ENCODE measurements around the gene NAXD.
"Not testable (repeated sequence)": the region's sequence is repeated elsewhere in the genome, so short reads cannot be mapped to it uniquely, and the experiment has no call there.

Gene NAXD

DNA sequence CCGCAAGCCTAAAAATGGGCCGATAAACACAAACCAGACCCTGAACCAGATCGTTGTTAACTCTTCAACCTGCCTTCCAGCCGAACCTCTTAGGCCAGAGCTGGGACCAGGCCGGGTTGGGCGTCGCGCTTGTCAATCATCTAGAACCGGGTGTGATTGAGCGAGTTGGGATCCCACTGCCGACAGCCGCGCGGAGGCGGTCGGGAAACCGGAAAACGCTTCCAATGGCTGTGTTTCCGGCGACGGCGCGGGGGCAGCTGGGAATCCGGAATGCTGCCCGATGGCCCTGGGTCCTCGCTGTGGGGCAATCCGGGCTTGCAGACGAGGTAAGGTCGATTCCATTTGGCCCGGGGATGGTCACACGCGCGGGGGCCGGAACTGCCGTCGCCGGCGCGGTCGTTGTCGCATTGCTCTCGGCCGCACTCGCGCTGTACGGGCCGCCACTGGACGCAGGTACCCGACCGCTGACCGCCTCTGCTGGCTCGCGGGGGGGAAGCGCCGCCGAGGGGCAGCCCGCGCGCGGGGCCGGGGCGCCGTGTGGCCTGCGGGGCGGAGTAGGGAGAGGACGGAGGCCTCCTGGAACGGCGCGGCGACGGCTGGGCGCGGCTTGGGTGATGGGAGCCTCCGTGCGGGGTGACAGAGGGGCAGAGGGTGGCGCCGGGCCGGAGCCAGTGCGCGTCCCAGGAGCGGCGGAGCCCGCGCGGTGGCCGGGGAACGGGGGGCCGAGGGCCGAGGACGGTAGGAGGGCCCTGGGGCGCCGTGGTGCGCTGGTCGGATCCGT, at the start of gene NAXD:
TSS of gene NAXD (plus strand) at position 224 of the 781 bp plus-strand sequence. CDS start at position 281, 57 bp downstream.
- DNase-seq (ENCODE audit: low spot score), result peak; percentile 97
- TF ChIP-seq, protein P1, sequence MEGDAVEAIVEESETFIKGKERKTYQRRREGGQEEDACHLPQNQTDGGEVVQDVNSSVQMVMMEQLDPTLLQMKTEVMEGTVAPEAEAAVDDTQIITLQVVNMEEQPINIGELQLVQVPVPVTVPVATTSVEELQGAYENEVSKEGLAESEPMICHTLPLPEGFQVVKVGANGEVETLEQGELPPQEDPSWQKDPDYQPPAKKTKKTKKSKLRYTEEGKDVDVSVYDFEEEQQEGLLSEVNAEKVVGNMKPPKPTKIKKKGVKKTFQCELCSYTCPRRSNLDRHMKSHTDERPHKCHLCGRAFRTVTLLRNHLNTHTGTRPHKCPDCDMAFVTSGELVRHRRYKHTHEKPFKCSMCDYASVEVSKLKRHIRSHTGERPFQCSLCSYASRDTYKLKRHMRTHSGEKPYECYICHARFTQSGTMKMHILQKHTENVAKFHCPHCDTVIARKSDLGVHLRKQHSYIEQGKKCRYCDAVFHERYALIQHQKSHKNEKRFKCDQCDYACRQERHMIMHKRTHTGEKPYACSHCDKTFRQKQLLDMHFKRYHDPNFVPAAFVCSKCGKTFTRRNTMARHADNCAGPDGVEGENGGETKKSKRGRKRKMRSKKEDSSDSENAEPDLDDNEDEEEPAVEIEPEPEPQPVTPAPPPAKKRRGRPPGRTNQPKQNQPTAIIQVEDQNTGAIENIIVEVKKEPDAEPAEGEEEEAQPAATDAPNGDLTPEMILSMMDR (IDR thresholded peaks at IDR 0.05), result no peak
- H3K27ac ChIP-seq, result peak within 1 kb of the TSS; percentile 98 to 99
- peak within 1 kb of the TSS; percentile 96 for H3K4me3 ChIP-seq

DNA sequence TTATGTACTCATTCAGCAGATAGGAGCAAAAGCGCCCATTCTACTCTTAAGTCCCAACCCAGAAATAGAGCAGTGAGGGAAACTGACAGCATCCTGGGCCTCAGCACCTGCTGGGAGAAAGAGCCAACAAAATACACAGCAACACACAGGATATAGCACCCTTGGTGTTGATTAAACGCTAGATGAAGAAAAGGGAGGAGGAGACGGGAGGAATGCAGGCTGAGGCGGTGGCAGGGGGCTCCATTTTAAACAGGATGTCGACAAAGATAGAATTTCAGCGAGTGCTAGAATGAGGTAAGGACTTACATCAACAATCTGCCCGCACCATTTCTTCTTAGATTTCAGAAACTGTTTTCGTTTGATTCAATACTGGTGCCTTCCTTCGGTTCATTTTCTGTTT, 49.2 kb upstream of the NAXD start:
- DNase-seq (ENCODE audit: low spot score), result no peak
- no peak overlapping the region for H3K4me3 ChIP-seq
- TF ChIP-seq, protein P1 (IDR thresholded peaks at IDR 0.05), result no peak
- no peak overlapping the region for H3K27ac ChIP-seq

DNA sequence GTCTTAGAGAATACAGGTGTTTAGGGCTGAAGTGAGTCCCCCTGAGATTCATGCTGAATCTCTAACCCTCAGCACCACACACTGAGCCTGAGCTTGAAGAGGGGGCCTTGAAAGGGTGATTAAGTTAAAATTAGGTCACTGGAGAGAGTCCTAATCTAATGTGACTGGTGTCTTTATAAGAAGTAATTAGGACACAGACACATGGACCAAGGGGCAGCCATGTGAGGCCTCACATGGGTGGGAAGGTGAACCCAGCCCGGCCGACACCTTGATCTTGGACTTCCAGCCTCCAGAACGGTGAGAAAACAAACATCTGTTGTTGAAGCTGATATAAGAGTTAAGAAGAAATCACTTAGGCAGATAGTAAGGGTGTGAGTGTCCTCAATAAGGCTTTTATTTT, 46.7 kb upstream of the NAXD start:
- DNase-seq (ENCODE audit: low spot score), result no peak
- TF ChIP-seq, protein P1 (IDR thresholded peaks at IDR 0.05), result no peak
- Histone ChIP-seq H3K4me3 (no peak overlapping the region), H3K27ac (no peak overlapping the region)

DNA sequence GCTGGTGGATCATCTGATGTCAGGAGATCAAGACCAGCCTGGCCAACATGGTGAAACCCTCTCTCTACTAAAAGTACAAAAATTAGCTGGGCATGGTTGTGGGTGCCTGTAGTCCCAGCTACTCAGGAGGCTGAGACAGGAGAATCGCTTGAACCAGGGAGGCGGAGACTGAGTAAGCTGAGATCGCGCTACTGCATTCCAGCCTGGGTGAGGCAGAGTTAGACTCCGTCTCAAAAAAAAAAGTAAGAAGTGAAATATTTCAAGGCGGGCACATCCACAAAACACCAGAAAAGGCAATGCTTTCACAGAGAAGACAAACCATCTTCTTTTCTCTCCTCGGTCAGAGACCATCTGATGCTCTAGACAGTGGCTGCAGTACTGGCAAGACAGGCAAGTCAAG, 45.4 kb upstream of the NAXD start:
- H3K27ac ChIP-seq; H3K4me3 ChIP-seq; DNase-seq (ENCODE audit: low spot score): not testable (repeated sequence)

DNA sequence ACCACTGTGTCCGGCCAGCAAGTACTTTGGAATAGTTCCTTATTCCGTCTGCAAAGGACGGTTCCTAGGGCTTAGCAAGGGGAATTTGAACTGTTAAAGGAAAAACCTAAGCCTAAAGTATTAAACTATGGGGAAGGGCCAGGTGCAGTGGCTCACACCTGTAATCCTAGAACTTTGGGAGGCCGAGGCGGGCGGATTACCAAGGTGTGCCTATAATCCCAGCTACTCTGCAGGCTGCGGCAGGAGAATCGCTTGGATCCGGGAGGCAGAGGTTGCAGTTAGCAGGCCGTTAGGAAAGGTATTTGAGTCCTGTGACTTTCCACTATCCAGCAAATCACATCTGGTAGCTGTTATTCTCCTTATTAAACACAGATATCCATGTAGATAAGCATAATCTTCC, 44.5 kb upstream of the NAXD start:
- H3K27ac ChIP-seq, result no peak overlapping the region
- TF ChIP-seq, protein P1 (IDR thresholded peaks at IDR 0.05), result no peak
- DNase-seq (ENCODE audit: low spot score), result no peak
- H3K4me3 ChIP-seq, result no peak overlapping the region

DNA sequence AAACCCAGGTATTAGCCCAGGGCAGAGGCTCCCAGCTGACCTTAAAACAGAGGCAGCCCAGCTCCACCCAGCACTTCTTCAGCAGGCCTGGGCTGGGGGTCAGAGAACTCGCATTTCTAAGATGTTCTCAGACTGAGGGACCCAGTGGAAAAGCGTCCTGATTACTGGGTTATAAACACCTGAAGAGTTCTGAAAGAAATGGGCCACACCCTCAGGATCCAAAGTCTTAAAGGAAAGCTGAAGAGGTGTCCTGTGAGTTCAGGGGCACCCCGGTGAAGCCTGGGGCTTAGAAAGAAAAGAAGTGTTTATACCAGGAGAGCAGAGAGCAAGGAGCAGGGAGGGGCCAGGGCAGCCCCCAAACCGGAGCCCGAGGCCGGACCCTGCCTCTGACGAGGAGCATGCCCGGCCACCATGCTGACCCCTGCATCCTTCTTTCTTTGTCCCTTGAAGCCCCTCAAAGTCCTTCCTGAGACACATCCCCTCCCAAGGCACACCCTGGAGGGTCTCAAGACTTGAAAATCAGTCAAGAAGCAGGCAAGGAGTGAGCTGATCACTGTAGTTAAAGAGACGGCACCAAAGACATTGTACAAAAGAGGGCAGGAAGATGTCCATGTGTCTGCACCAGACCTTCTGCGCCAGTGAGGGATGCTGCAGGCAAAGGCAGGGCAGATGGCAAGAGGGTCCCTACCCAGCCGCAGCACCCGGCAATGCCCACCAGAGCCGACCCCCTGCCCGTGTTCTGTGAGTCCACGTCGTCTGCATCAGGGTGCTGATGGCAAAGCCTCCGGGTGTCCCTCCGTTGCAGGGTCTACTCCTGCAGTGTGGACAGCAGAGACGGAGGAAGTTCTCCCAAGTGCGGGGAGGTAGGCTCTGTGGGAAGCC, 43.2 kb upstream of the NAXD start:
- DNase-seq (ENCODE audit: low spot score), result no peak
- Histone ChIP-seq H3K27ac (no peak overlapping the region), H3K4me3 (no peak overlapping the region)
- TF ChIP-seq, protein P1 (IDR thresholded peaks at IDR 0.05), result no peak

DNA sequence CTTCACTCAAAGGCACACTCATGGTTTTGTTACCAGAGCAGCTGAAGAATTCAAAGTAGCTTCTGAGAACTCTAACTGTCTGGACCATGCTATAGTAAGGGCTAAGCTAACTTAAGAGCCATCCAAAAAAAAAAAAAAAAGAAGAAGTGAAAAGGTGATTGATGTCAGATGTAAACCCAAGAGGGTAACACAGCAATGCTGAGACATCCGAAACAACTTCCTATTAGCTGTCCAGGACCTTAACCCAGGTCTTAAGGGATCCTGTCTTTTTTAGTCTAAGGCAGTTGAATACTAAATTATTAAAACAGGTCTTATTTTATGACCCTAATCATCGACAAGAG, 42.6 kb upstream of the NAXD start:
- TF ChIP-seq, protein P1 (IDR thresholded peaks at IDR 0.05), result no peak

More for the DNA sequence above, 42.6 kb upstream of the NAXD start:
- Histone ChIP-seq H3K27ac (no peak overlapping the region), H3K4me3 (no peak overlapping the region)
- no peak for DNase-seq (ENCODE audit: low spot score)
